GM21360 (cell line): Measurements from ENCODE around the gene TAOK1.

Source experiments
- ATAC-seq: cut with Tn5 transposase; IDR thresholded peaks from one replicate; pipeline ENCODE4 v1.9.1; 2021; ENCODE audit warnings: mild to moderate bottlenecking, moderate library complexity; ENCODE audit not compliant: unreplicated experiment

TAOK1 gene

DNA sequence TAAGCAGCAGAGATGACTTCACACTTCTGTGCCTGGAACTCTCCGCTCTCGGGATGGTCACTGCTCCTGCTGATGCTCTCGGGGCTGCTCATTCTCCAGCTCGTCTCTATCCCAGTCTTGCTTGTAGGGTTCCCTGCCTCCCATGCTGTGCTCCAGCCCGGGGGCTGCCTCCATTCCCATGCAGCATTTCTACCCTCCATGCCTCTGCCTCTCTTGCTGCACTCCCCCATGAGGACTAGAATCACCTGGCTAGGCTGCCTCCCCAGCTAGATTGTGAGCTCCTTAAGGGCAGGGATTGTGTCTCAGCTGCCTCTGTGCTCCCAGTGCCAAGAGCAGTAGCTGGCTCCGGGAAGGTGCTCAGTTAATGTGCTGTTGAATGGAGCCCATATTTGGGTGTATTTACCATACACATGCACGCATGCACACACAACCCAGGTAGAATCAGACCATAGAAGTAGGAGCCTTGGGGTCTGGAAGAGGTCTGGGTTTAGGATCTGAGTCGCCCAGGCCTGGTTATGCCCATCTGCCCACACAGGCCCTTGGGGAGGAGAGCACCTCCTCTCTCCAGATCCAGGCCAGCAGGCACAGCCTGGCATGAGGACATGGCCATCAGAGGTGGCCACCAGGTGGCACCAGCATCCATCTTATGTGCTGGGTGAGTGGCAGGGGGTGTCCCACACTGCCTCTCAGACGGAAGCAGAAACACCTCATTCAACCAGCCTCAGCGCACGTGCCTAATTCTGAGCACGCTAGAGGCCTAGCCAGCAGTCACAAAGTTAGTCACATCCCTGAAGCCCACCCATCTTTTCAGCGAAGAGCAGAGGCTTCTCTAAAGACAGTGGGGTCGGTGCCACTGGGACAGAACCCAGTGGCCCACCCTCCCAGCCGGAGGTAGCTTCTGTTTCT, 190.0 kb downstream of the TAOK1 start:
- ATAC-seq: peak; percentile 74

DNA sequence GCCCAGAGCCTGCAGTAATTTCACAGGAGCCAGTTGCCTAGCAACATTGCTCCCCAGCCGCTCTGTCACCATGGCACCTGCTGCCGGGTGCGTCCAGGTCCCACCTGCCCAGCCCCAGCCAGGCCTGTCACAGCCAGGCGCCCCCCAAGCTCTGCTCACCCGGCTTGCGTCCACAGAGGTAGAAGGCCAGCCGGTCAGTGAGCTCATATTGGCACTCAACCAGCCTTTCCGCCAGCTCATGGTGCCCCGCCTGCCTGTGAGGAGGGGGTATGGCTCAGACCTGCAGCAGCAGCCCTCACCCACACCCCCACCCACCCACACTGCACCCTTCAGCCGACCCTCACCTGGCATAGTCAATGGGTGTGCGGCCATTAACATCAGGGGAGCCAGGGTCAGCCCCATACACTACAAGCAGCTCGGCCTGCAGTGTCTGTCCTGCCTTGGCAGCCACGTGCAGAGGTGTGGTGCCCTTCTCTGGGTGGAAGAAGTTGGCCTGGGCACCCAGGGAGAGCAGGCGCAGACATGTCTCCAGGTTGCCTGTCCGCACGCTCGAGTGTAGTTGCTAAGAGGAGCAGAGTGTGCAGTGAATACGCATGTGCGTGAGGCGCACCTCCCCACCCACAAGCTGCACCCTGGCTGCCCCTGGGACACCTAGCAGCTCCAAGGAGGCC, 191.6 kb downstream of the TAOK1 start:
- ATAC-seq: no peak

- no peak for ATAC-seq
Observed at GRCh38 chr17:29582254-29582765, 192.1 kb downstream of the TAOK1 start.

DNA sequence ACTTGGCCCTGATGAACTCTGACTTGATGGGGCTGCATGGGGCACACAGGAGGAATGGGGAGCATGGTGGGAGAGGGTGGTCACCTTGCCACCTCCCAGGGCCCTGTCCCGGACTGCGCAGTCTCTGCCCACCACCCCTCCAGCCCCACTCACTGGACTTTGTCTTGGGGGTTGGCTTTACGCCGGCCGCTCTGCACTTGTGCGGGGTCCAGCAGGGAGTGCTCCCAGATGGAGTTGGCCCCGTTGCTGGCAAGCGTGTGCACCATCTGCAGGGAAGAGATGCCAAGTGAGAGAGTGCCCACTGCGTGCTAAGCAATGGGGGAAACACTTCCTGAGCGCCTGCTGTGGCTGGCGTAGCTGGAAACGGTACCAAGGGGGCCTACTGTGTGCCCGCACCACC, 192.6 kb downstream of the TAOK1 start:
- ATAC-seq: no peak

GRCh38 chr17:29583324-29584248, 193.4 kb downstream of the TAOK1 start:
- no peak for ATAC-seq

DNA sequence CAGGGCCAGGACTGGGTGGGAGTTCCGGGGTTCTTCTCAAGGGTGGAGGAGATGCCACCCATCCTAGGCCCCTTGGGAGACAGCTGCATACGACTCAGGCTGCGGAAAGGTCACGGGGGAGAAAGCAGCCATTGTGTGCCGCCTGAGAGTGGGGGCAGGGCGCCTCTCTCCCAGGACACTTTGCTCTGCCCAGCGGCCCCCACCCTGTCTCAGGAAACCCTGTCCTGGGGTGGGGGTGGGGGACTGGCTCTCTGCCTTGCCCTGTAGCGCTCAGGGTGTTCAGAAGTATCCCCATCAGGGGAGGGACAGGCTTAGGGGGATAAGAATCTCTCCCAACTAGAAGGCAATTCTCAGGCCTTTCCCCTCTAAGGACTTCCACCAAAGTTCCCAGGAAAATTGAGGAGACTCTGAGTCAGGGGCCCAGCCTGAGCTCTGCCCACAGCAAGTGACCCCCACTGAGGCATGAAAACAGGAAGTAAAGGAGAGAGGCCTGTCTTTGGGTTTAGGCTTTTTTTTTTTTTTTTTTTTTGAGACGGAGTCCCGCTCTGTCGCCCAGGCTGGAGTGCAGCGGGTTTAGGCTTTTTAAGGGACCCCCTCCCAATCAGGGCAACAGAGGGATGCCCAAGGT, 194.4 kb downstream of the TAOK1 start:
- ATAC-seq: no peak

- ATAC-seq: no peak
Observed at GRCh38 chr17:29585080-29585751, 195.1 kb downstream of the TAOK1 start.

GRCh38 chr17:29586676-29587469, 196.7 kb downstream of the TAOK1 start:
- ATAC-seq: no peak

- ATAC-seq: no peak
Observed at GRCh38 chr17:29587591-29587990, 197.4 kb downstream of the TAOK1 start.

- ATAC-seq: no peak
Observed at GRCh38 chr17:29588017-29588561, 197.9 kb downstream of the TAOK1 start.

- ATAC-seq: peak; percentile 9
Observed at GRCh38 chr17:29588562-29589411, 198.6 kb downstream of the TAOK1 start.

GRCh38 chr17:29589524-29590410, 199.6 kb downstream of the TAOK1 start, which contains the start of gene GIT1:
Gene GIT1 (minus strand): TSS chr17:29589648. CDS start chr17:29589378, 270 bp downstream.
- ATAC-seq: peak; percentile 45

GRCh38 chr17:29590411-29591145, 200.4 kb downstream of the TAOK1 start:
- ATAC-seq: no peak

GRCh38 chr17:29591146-29591736, 201.1 kb downstream of the TAOK1 start:
- no peak for ATAC-seq

- no peak for ATAC-seq
Observed at GRCh38 chr17:29591737-29592608, 201.8 kb downstream of the TAOK1 start.
